GM23248 (cell line): ENCODE data around the gene RPL37. TPM values are rescaled to one million over a fixed set of nuclear protein-coding genes. Genes with fewer than 3 reads are reported as not detected.
"Not testable (repeated sequence)": the region's sequence is repeated elsewhere in the genome, so short reads cannot be mapped to it uniquely, and the experiment has no call there.

Source experiments
- DNase-seq: peaks from one replicate; pipeline ENCODE4 v3.0.0-alpha.2; 2015
- H2AFZ ChIP-seq: fragments of 200-600 bp; sonication (generic); 2 replicates; pipeline ENCODE4 v1.6.1; 2016; ENCODE audit warnings: antibody characterized with exemption
- H3F3A ChIP-seq: fragments of 200-600 bp; sonication (generic); 2 replicates; pipeline ENCODE4 v1.6.1; 2016; ENCODE audit warnings: mild to moderate bottlenecking, antibody characterized with exemption, mixed run types; ENCODE audit not compliant: insufficient read depth
- H3K27ac ChIP-seq: fragments of 200-600 bp; sonication (generic); 2 replicates; pipeline ENCODE4 v1.5.1; 2016; ENCODE audit warnings: mild to moderate bottlenecking
- H3K27me3 ChIP-seq: fragments of 200-600 bp; sonication (generic); replicated peaks from 2 replicates; pipeline ENCODE4 v1.6.1; 2016; ENCODE audit warnings: mild to moderate bottlenecking; ENCODE audit not compliant: insufficient read depth
- H3K36me3 ChIP-seq: fragments of 200-600 bp; sonication (generic); 2 replicates; pipeline ENCODE4 v1.6.1; 2016; ENCODE audit warnings: low read depth, mild to moderate bottlenecking
- H3K4me1 ChIP-seq: fragments of 200-600 bp; sonication (generic); 2 replicates; pipeline ENCODE4 v1.6.1; 2016; ENCODE audit warnings: mild to moderate bottlenecking; ENCODE audit not compliant: insufficient read depth
- H3K4me2 ChIP-seq: fragments of 200-600 bp; sonication (generic); one replicate; pipeline ENCODE4 v1.6.1; 2016; ENCODE audit warnings: mild to moderate bottlenecking; ENCODE audit not compliant: unreplicated experiment
- H3K4me3 ChIP-seq: fragments of 200-600 bp; sonication (generic); 2 replicates; pipeline ENCODE4 v1.5.1; 2016; ENCODE audit warnings: mild to moderate bottlenecking
- H3K79me2 ChIP-seq: fragments of 200-600 bp; sonication (generic); 2 replicates; pipeline ENCODE4 v1.6.1; 2016; ENCODE audit warnings: mild to moderate bottlenecking; ENCODE audit not compliant: insufficient read depth
- H3K9ac ChIP-seq: fragments of 200-600 bp; sonication (generic); 2 replicates; pipeline ENCODE4 v1.6.1; 2016; ENCODE audit warnings: mild to moderate bottlenecking
- H3K9me2 ChIP-seq: fragments of 200-600 bp; sonication (generic); 2 replicates; pipeline ENCODE4 v1.6.1; 2016; ENCODE audit warnings: mixed run types, mild to moderate bottlenecking, moderate library complexity; ENCODE audit not compliant: insufficient read depth
- H3K9me3 ChIP-seq: fragments of 200-600 bp; sonication (generic); one replicate; pipeline ENCODE4 v1.6.1; 2017; ENCODE audit warnings: low read depth
- H4K20me1 ChIP-seq: fragments of 200-600 bp; sonication (generic); 2 replicates; pipeline ENCODE4 v1.6.0; 2016; ENCODE audit not compliant: insufficient read depth
- EZH2 ChIP-seq: fragments of 200-600 bp; sonication (generic); IDR thresholded peaks from 2 replicates; pipeline ENCODE4 v1.6.1; 2018; ENCODE audit warnings: antibody characterized with exemption, mild to moderate bottlenecking; ENCODE audit not compliant: insufficient read depth, poor library complexity, severe bottlenecking
- EZH2phosphoT487 ChIP-seq: fragments of 200-600 bp; sonication (generic); IDR thresholded peaks from 2 replicates; pipeline ENCODE4 v1.6.1; 2018; ENCODE audit warnings: antibody characterized with exemption, moderate library complexity, mild to moderate bottlenecking, low read depth; ENCODE audit not compliant: insufficient read depth
- WGBS, 2 experiments: methylation state at CpG; one replicate each; pipeline ENCODE4 v1.1.6; 2015 to 2017; ENCODE audit warnings: low lambda C conversion rate in 2 of 2, low coverage in 1 of 2; ENCODE audit errors: missing lambda C conversion rate in 2 of 2; 5-methylcytosine and 5-hydroxymethylcytosine counted together
- in situ Hi-C: fragments of 300-500 bp; cut with MboI; formaldehyde crosslinking; loops from 2 replicates; pipeline ENCODE4 v1.15.0; 2020
- polyA plus RNA-seq: library from polyadenylated mRNA; unstranded; fragments of >200 nt; fragmentation: Nextera tagmentation; extraction: Ambion mirVana; gene quantifications from 2 replicates; pipeline ENCODE4 v1.2.1, GENCODE V29; 2016
- total RNA-seq: library from RNA; depleted of rRNA; stranded (reverse); fragments of >200 nt; shearing (Covaris generic); gene quantifications from 2 replicates; pipeline ENCODE4 v1.2.3, GENCODE V29; 2014

The RPL37 gene
- total and polyA plus RNA-seq, 2 experiments from 2014 or later, result 33.8 to 731 TPM

- WGBS, 2 experiments, result 18 to 36% methylated on average over 4 of the region's 4 CpGs
- DNase-seq, result peak; percentile 46
These were observed 36.2 kb upstream of the RPL37 start for GRCh38 chr5:40871177-40871576.

GRCh38 chr5:40869384-40869783 is 34.4 kb upstream of the RPL37 start:
- Histone ChIP-seq H3K27ac (no peak overlapping the region), H3K9me2 (no peaks in the 10 kb centered on the region), H3K4me2 (no peak overlapping the region), H3K9ac (no peak overlapping the region), H3K4me1 (no peaks in the 10 kb centered on the region), H3K27me3 (no peaks in the 10 kb centered on the region), H2AFZ (no peak overlapping the region), H3F3A (no peaks in the 10 kb centered on the region), H3K4me3 (no peak overlapping the region), H3K9me3 (no peaks in the 10 kb centered on the region), H3K79me2 (no peaks in the 10 kb centered on the region), H4K20me1 (no peaks in the 10 kb centered on the region), H3K36me3 (no peaks in the 10 kb centered on the region)
- DNase-seq, result no peak
- 81 to 96% methylated on average over 1 of the region's 1 CpG for WGBS, 2 experiments
- in situ Hi-C loops, result no loop called here
- TF ChIP-seq EZH2phosphoT487, result no peak
- no peak for TF ChIP-seq EZH2

More at GRCh38 chr5:40871177-40871576, 36.2 kb upstream of the RPL37 start:
- Histone ChIP-seq H3K4me1 (no peaks in the 10 kb centered on the region), H3K27me3 (no peaks in the 10 kb centered on the region), H3K9me2 (no peaks in the 10 kb centered on the region), H3K36me3 (no peaks in the 10 kb centered on the region), H3K4me3 (no peak overlapping the region), H2AFZ (no peak overlapping the region), H4K20me1 (no peaks in the 10 kb centered on the region), H3K4me2 (no peak overlapping the region), H3F3A (no peaks in the 10 kb centered on the region), H3K9ac (no peak overlapping the region), H3K9me3 (no peaks in the 10 kb centered on the region), H3K27ac (no peak overlapping the region), H3K79me2 (no peaks in the 10 kb centered on the region)
- in situ Hi-C loops, result no loop called here
- TF ChIP-seq EZH2 (no peak), EZH2phosphoT487 (no peak)

- Histone ChIP-seq H3K9me2 (no peaks in the 10 kb centered on the region), H3K4me1 (no peaks in the 10 kb centered on the region), H3K36me3 (no peaks in the 10 kb centered on the region), H3K79me2 (no peaks in the 10 kb centered on the region), H3K4me3 (no peak overlapping the region), H4K20me1 (no peaks in the 10 kb centered on the region), H3K9ac (no peak overlapping the region), H3K4me2 (no peak overlapping the region), H3K27me3 (no peaks in the 10 kb centered on the region), H2AFZ (no peak overlapping the region), H3F3A (no peaks in the 10 kb centered on the region), H3K27ac (no peak overlapping the region), H3K9me3 (no peaks in the 10 kb centered on the region)
- no peak for TF ChIP-seq EZH2phosphoT487
- WGBS, 2 experiments, result 46 to 52% methylated on average over 5 of the region's 5 CpGs
- no peak for DNase-seq
- in situ Hi-C loops, result no loop called here
These were observed 31.8 kb upstream of the RPL37 start for GRCh38 chr5:40866844-40867243.

GRCh38 chr5:40865004-40865403 is 30.0 kb upstream of the RPL37 start:
- H3K9me3 ChIP-seq, in situ Hi-C loops, H3K4me3 ChIP-seq, DNase-seq, H3K79me2 ChIP-seq, H3K4me1 ChIP-seq, H3K36me3 ChIP-seq, H3K9me2 ChIP-seq, H3F3A ChIP-seq, H3K4me2 ChIP-seq, H3K27ac ChIP-seq, H3K27me3 ChIP-seq, H4K20me1 ChIP-seq, H2AFZ ChIP-seq, H3K9ac ChIP-seq: not testable (repeated sequence)
- 44 to 59% methylated on average over 5 of the region's 5 CpGs for WGBS, 2 experiments

GRCh38 chr5:40860711-40861110 is 25.7 kb upstream of the RPL37 start:
- in situ Hi-C loops, result no loop called here
- TF ChIP-seq EZH2 (no peak), EZH2phosphoT487 (no peak)
- no peaks in the 10 kb centered on the region for H3K9me2 ChIP-seq

More at GRCh38 chr5:40860711-40861110, 25.7 kb upstream of the RPL37 start:
- Histone ChIP-seq H3K27ac (no peak overlapping the region), H3K36me3 (no peaks in the 10 kb centered on the region), H3F3A (no peaks in the 10 kb centered on the region), H3K79me2 (no peaks in the 10 kb centered on the region), H3K4me1 (no peaks in the 10 kb centered on the region), H3K9ac (no peak overlapping the region), H3K9me3 (no peaks in the 10 kb centered on the region), H3K4me2 (no peak overlapping the region), H3K4me3 (no peak overlapping the region), H4K20me1 (no peaks in the 10 kb centered on the region), H2AFZ (no peak overlapping the region), H3K27me3 (no peaks in the 10 kb centered on the region)
- no peak for DNase-seq
